ENCODE results near the gene ITGB1.

- TF ChIP-seq CTCF (conservative IDR thresholded peaks at IDR 0.05; ENCODE audit: low read depth, low read length) (no peak), EZH2 (IDR thresholded peaks at IDR 0.05; ENCODE audit: borderline replicate concordance, low read depth, low read length, poor library complexity, severe bottlenecking) (no peak)
Measured at GRCh38 chr10:32988604-32989003, 30.6 kb upstream of the ITGB1 start.

Data from A673 (cell line).